Occipital lobe (tissue), 3 donors: ENCODE results near the gene CRBN. TPM values are rescaled to one million over a fixed set of nuclear protein-coding genes. Genes with fewer than 3 reads are reported as not detected.

Experiments
- DNase-seq: peaks from one replicate; lab custom pipeline; 2025; lab: John Stamatoyannopoulos, UW
- small RNA-seq: library from RNA; depleted of rRNA; stranded (forward); fragments of <200 nt; gene quantifications from one replicate; pipeline ENCODE3, GENCODE V24; 2014
- total RNA-seq: library from RNA; depleted of rRNA; stranded (reverse); fragments of >200 nt; gene quantifications from one replicate; pipeline ENCODE4 v1.2.3, GENCODE V29; 2014

Gene CRBN
- total RNA-seq, 1 donor from 2014 or later, result 187 TPM

DNA sequence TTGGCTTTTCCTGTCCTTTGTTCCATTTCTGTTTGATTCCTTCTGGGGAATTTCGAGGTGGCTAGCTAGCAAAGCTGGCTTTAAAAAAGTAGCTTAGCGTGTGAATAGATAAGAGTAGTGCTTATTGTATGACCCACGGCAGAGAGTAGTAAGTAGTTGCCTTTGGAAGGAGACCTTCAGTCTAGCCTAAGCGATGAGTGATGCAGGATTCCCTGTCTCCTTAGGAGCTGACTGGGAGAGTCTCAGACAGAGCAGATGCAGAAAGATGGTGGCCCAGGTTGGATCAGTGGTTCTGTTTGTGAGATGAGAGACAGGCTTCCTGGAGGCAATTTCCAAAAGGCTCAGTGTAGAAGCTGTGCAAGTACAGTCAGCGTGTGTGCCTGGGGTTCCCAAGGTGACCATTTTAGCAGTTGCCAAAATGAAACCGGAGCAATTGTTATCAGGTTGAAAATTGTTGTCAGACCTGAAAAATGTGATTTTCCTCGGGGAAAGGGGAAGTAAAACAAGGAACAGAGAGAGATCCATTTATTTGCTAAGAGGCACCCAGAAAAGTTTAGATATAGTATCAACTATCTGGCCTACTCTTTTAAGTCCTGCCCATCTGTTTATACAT lies 68.6 kb downstream of the CRBN start:
- no peak for DNase-seq

DNA sequence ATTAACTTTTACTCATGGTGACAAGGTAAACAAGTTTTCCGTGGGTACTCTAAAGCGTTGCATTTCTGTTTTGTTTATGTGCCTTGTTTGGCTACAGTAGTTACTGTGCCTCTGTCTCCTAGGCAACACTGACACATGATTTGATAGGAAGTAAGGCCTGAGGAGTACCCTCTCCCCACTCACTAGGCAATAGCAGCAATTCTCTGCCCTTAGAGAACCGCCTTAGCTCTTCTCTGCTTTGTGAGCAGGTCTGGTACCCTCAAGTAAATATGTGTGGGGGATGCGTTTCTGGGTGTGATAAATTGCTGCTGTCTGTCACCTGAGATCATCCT lies 69.2 kb downstream of the CRBN start, which contains the start of gene IL5RA:
Gene IL5RA (minus strand): TSS at position 76 of the 332 bp plus-strand sequence. CDS start 5,390 bp downstream, outside the sequence.
- no peak for DNase-seq

DNA sequence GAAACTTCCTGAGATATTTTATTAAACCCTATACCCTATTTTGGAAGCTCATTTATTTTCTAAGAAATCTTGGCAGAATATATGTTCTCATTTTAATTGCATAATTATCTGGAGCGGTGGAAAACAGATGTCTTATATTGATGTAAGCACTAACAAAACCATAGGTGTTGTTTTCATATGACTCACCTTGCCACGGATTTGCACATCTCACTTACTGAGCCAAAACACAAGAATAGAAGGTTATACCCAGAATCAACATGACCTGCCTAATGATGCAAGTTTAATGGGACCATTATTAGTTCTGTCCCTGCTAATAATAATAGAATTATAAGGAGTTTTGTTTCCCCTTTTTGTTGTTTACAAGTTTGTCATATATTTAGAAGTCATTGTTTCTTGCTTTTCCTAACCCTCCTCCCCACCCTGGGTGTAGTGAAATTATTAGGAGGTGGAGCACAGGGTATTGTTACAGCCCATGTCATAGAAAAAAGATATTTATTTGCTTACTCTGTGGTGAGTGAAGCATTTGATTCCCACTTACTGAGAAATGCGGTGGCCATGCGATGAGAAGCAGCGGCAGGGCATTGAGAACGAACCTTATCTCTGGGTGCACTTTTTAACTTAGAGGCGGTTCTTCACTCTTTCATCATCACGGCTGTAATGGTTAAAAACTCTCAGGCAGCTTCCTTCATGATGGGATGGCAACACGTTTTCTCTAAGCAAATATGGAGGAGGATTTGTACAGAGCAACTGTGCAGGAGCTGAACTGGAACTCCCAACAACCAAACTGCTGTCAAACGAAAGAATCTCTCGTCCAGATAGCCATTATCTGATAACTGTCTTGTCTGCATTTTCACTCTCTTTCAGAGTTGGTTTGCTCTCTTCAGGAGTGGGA lies 69.8 kb downstream of the CRBN start:
- DNase-seq, result no peak

GRCh38 chr3:3107858-3108257 lies 71.6 kb downstream of the CRBN start:
- no peak for DNase-seq

DNA sequence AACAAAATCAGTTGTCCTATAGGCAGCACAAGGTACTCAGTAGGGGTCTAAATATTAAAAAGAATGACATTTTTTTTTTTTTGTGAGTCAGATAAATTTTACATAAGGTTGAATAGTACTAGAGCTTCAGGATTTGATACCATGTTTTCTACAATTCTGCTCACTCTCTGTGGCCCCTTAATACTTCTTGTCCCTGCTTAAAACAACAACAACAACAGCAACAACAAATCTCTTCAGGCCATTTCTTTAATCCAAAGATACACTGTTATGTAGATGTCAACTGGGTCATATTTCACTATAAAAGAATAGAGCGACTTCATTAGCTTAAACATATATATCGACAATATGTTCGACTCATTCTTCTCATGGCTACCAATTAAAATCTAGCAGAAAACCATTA lies 72.3 kb downstream of the CRBN start:
- DNase-seq, result no peak

GRCh38 chr3:3105815-3106214 lies 73.7 kb downstream of the CRBN start:
- DNase-seq, result no peak

GRCh38 chr3:3105246-3105645 lies 74.2 kb downstream of the CRBN start:
- no peak for DNase-seq

DNA sequence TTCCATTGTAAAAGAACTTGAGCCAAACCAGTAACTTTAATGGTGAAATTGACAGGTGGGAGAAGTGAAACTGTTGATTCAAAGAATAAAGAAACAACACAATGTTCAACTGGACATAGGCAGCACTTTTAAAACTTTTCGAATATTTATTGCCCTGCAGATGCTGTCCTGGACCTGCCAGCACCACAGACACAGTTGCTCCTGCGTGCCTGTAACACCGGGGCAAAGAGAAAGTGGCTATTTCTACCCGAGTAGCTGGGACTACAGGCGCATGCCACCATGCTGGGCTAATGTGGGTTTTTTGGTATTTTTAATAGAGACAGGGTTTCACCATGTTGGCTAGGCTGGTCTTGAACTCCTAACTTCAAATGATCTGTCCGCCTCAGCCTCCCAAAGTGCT lies 76.7 kb downstream of the CRBN start:
- no peak for DNase-seq

DNA sequence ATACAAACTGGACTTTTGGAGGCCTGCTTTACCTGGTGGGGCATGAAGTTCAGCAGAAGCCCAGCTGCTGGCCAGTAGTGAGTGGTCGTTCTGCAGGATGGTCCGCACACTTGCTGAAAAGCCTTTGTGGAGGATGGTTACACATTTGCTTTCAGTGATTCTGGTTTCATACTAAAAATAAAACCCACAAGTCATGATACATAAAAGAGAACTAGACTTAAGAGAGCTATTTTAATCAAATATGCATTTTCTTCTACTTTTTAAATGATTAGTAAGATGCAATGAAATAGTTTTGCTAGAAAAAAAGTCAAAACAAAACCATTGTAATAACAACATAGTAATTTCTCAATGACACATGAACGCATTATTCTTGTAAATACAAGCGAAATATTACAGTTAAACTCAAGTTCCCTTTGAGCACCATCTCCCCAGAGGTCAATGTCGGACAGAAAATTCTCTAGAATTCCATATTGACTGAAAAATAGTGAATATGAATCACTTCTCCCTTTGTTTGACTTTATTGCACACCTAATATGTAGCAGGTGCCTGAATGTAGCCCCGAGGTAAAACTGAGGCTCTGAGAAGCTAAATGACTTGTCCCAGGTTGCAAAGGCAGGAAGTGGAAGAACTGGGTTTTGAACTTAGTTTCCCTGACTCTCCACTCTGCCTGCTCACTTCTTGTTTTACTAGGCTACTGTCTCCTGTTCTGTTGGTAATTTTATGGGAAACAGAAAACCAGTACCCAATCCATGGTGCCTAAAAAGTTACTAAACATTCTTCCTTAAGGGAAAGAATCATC lies 77.6 kb downstream of the CRBN start:
- DNase-seq, result no peak

Small RNAs within 50 kb of the gene (small RNA-seq; reads per million reads assigned to genes)
- not detected for gene RF00416

Other genes with a start within 250 kb of the CRBN start
- 0.78 TPM for gene IL5RA, start 69.3 kb downstream of the CRBN start, total RNA-seq
- 56.9 TPM for gene TRNT1, start 52.8 kb downstream of the CRBN start, total RNA-seq